GM19455 (cell line): ENCODE data around the gene LY6G6C.

Experiments used
- ATAC-seq: cut with Tn5 transposase; IDR thresholded peaks from one replicate; pipeline ENCODE4 v1.9.1; 2021; ENCODE audit not compliant: unreplicated experiment

LY6G6C gene

GRCh38 chr6:31742894-31743293, 21.3 kb upstream of the LY6G6C start:
- no peak for ATAC-seq

GRCh38 chr6:31741815-31742214, 20.3 kb upstream of the LY6G6C start:
- ATAC-seq, result no peak

- no peak for ATAC-seq
Observed at GRCh38 chr6:31740397-31741223, 19.1 kb upstream of the LY6G6C start.

GRCh38 chr6:31739639-31740396, 18.3 kb upstream of the LY6G6C start, which contains the start of gene MSH5:
TSS of gene MSH5 (plus strand) at chr6:31740005. CDS start at chr6:31740467, 462 bp downstream.
- ATAC-seq, result peak; percentile 80

GRCh38 chr6:31737991-31738979, 16.7 kb upstream of the LY6G6C start:
- ATAC-seq, result no peak

- no peak for ATAC-seq
Observed at GRCh38 chr6:31737315-31737990, 15.9 kb upstream of the LY6G6C start.

- ATAC-seq, result no peak
Observed at GRCh38 chr6:31736768-31737314, 15.3 kb upstream of the LY6G6C start.

- ATAC-seq, result no peak
Observed at GRCh38 chr6:31736021-31736767, 14.6 kb upstream of the LY6G6C start, which contains the start of gene CLIC1. TSS of gene CLIC1 (minus strand) at chr6:31736530. CDS start at chr6:31736300, 230 bp downstream.

GRCh38 chr6:31734821-31735406, 13.4 kb upstream of the LY6G6C start:
- ATAC-seq, result no peak

- no peak for ATAC-seq
Observed at GRCh38 chr6:31734247-31734820, 12.8 kb upstream of the LY6G6C start.

GRCh38 chr6:31733734-31734133, 12.2 kb upstream of the LY6G6C start:
- ATAC-seq, result no peak

GRCh38 chr6:31732029-31732428, 10.5 kb upstream of the LY6G6C start:
- no peak for ATAC-seq

GRCh38 chr6:31730631-31731086, 9.1 kb upstream of the LY6G6C start:
- no peak for ATAC-seq

GRCh38 chr6:31729979-31730630, 8.6 kb upstream of the LY6G6C start:
- ATAC-seq, result peak; percentile 35

GRCh38 chr6:31729515-31729978, 8.0 kb upstream of the LY6G6C start:
- peak; percentile 42 for ATAC-seq

- no peak for ATAC-seq
Observed at GRCh38 chr6:31728767-31729514, 7.4 kb upstream of the LY6G6C start, which contains the start of gene DDAH2. TSS of gene DDAH2 (minus strand) at chr6:31729299. CDS start at chr6:31729161, 138 bp downstream.
